Measurements from ENCODE around the gene TBCD.

DNA sequence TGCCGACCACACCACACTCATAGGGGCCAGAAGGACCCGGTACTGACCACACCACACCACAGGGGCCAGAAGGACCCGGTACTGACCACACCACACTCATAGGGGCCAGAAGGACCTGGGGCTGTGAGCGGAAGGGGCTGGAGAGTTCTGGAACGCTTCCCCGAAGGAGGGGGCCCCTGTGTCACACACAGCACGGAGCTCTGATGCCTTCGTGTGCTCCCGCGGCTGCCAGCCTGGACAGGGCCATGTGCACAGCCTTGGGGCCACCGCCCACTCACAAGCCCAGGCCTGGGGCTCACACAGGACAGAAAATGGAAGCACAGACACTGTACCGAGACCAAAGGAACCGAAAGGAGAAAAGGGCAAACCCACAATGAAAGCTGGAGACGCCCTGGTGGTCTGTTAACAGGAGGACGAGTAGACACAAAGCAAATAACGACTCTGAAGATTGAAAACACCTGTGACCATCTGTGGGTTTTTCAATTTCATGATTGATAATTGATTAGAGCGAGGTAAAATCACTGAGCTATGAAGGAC lies 221.0 kb downstream of the TBCD start:
- no peak for TF ChIP-seq EZH2phosphoT487 (conservative IDR thresholded peaks at IDR 0.05; ENCODE audit: low read length)
- TF ChIP-seq, protein P1, sequence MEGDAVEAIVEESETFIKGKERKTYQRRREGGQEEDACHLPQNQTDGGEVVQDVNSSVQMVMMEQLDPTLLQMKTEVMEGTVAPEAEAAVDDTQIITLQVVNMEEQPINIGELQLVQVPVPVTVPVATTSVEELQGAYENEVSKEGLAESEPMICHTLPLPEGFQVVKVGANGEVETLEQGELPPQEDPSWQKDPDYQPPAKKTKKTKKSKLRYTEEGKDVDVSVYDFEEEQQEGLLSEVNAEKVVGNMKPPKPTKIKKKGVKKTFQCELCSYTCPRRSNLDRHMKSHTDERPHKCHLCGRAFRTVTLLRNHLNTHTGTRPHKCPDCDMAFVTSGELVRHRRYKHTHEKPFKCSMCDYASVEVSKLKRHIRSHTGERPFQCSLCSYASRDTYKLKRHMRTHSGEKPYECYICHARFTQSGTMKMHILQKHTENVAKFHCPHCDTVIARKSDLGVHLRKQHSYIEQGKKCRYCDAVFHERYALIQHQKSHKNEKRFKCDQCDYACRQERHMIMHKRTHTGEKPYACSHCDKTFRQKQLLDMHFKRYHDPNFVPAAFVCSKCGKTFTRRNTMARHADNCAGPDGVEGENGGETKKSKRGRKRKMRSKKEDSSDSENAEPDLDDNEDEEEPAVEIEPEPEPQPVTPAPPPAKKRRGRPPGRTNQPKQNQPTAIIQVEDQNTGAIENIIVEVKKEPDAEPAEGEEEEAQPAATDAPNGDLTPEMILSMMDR (IDR thresholded peaks at IDR 0.05; ENCODE audit: insufficient read depth, low read length, poor library complexity, severe bottlenecking), result no peak
